Nucleus accumbens (tissue), 56 donors: ENCODE measurements around the gene IFNLR1.

Source experiments
- DNase-seq, 56 donors: peaks; one replicate each; lab custom pipeline; 2025; lab: John Stamatoyannopoulos, UW

IFNLR1 gene

DNA sequence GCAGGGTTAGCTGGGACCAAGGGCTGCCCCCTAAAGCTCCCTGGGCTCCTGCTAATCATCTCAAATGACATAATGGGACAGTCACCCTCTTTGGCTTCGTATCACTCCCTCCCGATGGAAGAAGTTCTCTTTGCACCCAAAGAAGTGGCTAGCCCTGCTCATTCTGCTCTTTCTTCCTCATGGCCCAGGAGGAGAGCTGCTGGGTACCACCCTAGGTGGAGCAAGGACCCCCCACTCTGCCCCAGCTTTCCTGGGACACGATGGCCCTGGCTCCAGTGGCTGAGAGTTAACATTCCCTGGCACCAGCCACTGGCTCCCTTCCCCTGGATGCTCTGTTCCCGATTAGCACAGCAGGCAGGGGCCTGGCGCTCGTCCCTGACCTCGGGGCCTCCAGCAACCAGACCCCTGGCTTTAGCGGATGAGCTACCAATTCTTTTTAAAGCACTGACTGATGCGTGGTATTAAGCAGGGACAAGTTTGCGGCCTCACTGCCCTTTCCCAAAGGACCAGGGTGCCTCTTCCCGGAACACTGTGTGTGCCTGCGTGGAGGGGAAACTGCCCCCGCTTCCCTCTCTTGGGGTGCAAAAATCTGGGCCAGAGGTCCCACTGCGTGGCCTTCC, 76.3 kb downstream of the IFNLR1 start:
- no peak for DNase-seq

DNA sequence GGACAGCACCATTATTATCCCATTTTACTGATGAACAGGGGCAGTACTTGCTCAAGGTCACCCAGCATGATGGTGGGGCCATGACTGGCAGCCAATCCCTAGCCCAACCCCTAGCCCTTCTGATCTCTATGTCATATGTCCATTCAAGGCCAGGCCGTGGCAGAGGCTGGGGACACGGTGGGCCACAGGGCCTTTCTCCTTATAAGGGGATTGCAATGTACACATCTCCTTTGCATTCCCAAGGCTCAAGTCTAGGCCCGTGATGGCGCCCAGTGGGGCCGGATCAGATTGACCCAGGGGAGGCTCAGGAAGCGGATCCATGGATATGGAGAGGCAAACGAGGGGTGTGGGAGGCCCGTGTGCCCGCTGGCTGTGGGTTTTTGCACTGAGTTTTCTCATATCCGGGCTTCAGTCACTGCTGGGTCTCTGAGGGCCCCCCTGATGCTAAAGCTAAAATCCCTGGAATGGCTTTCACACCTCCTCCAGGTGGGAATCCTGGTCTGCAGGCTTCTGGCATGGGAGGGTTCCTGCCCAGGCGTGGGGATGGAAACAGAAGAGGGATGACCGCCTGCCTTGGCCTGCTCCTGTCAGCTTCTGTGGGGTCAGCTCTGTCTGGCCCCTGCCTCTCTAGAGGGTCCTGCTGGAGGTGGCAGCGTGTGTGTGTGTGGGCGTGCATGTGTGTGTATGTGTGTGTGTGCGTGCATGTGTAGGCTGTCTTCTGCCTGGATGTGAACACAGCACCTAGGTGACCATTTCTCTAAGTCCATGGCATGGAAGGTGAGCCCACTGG, 77.2 kb downstream of the IFNLR1 start:
- no peak for DNase-seq

DNA sequence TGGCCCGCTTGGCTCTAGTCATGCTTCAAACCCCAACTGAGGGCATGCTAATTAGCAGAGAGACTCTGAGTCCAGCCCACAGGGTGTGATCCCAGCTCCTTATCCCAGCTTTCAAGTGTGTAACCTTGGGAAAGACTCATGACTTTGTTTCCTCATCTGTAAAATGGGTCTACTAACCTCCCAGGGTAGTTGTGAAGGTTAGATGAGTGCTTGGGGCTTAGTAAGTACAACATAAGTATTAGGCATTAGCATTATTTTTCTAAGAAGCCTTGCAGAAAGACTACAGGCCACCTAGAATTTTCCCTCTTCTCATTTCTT, 78.0 kb downstream of the IFNLR1 start:
- DNase-seq = no peak

DNA sequence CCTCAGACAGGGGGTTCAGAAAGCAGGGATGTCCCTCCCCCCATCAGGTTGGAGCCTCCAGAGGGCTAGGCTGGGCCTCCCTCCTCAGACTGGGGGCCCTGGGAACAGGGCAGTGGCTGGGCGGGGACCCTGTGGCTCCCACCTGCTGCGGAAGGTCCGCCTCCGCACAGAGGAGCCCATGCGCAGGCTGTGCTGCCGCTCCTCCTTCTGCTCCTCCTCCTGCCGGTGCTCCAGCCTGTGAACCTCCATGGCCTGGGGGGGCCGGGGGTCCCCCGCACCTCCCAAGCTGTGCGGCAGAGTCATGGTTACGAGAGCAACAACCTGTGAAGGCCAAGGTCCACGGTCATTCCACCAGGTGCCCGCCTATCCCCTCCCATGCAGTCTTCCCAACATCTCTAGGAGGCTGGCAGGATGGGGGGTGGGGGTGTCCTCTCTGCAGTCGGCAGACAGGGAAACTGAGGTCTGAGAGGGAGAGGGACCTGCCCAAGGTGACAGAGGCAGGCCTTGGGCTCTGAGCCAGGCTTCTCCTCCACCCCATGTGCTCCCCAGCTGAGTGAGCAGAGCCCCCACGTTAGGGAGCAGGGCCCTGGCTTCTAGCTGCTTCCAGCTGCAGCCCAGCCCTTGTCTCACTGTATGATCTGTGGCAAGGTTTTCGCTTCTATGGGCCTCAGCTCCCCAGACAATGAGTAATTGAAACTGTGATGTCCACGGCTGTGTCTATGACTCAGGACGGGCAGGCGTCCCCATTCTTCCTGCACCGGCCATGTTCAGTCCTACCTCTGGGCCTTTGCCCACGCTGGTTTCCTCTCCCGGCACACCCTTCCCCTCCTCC, 78.5 kb downstream of the IFNLR1 start:
- DNase-seq = no peak

DNA sequence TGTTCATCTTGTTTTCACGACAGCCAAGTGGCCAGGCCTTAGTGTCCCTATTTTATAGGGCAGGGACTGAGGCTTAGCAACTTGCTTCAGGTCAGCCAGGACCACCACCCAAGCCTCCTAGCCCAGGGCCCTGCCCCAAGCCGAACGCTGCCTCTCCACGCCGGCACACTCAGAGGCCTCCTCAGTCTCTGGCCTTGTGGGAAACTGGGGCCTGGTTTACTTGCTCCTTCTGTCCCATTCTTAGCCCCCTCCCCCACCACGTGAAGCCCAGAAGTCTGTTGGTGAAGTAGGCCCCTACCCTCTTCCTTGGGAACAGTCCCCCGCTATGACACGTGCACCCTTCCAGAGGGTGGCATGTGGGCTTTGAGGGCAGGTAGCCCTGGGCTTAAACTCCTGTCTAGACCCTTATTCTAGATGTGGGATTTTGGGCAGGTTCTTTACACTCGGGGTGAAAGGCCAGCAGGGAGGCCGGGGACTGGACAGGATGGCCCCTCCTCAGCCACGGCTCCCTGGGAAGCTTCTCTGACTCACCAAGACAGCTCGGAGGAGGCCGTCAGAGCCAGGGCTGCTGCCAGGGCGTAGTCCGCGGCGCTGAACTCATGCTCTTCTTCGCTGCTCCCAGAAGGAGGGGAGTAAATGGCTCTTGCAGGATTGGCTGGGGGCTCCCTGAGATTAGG, 79.5 kb downstream of the IFNLR1 start:
- no peak for DNase-seq

DNA sequence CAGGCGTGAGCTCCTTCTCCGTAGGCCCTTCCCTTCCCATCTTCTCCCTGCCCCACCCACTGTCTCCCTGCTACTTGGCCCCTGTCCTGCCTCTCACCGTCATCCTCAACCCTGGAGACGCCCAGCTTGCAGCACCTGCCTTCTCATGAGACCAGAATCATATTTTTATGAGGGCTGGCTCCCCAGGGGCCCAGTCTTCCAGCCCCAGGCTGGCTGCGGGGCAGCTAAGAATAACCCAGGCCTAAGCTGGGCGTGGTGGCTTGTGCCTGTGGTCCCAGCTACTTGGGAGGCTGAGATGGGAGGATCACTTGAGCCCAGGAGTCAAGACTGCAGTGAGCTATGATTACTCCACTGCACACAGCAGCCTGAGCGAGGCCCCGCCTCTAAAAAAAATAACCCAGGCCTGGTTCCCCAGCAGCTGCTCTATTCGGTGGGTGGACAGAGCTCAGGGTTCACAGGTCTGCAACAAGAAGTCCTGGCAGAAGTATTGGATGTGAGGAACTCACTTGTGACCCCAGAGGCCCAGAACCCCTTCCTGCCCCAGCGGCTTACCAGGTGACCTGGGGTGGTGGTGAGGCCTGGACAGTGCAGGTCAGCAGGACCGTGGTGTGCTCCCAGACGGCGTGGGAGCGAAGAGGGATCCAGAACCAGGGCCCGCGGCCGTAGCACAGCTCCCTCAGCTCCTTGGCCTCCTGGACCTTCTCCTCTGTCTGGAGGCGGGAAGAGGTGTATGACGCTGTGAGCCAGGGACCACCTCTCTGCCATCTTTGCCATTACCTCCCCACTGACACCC, 81.5 kb downstream of the IFNLR1 start:
- DNase-seq = no peak

DNA sequence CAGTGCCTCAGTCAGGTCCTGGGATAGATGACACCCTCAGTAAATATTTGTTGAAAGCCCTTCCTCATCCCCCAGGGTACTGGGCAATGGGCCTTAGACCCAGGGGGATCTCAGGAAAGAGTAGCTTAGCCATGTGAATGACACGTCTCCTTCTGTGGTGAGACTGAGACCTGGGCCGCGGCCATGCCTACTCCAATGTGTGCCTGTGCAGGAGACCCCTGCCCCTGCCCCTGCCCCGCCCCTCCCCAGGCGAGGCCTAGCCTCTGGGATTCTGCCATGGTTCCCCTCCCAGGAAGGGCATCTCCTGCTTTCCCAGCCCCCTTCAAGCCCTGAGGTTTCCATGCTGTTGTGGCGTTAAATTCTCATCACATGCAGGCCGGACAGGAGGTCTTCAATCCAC, 82.2 kb downstream of the IFNLR1 start:
- no peak for DNase-seq
